ENCODE measurements around the gene DHRS11. TPM values are rescaled to one million over a fixed set of nuclear protein-coding genes. Genes with fewer than 3 reads are reported as not detected.

DHRS11 gene
- total RNA-seq, 2 donors from 2014 or later, result 10.1 to 17.3 TPM

DNA sequence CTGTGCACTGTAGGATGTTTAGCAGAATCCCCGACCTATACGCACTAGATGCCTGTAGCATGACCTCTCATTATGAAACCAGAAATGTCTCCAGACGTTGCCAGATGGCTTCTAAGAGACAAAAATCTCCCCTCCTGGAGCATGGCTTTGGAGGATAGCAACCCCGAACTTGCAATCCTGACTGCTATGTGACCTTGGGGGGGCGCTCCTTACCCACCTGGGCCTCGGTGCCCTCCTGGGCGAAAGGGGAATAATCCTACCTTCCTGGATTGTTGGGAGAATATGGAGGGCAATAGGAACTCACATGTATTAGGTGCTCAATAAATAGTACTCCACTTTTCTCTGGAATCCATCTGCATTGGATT, 17.8 kb downstream of the DHRS11 start:
- no peak for DNase-seq (ENCODE audit: low spot score)
- H3K36me3 ChIP-seq, result no peaks in the 10 kb centered on the region
- no peak for ATAC-seq (ENCODE audit: insufficient number of reproducible peaks, low FRiP score, low read depth)
- H3K9me3 ChIP-seq, result no peaks in the 10 kb centered on the region
- TF ChIP-seq, protein P1, sequence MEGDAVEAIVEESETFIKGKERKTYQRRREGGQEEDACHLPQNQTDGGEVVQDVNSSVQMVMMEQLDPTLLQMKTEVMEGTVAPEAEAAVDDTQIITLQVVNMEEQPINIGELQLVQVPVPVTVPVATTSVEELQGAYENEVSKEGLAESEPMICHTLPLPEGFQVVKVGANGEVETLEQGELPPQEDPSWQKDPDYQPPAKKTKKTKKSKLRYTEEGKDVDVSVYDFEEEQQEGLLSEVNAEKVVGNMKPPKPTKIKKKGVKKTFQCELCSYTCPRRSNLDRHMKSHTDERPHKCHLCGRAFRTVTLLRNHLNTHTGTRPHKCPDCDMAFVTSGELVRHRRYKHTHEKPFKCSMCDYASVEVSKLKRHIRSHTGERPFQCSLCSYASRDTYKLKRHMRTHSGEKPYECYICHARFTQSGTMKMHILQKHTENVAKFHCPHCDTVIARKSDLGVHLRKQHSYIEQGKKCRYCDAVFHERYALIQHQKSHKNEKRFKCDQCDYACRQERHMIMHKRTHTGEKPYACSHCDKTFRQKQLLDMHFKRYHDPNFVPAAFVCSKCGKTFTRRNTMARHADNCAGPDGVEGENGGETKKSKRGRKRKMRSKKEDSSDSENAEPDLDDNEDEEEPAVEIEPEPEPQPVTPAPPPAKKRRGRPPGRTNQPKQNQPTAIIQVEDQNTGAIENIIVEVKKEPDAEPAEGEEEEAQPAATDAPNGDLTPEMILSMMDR (IDR thresholded peaks at IDR 0.05), result no peak
- no peak overlapping the region for H3K4me3 ChIP-seq
- peaks cover 0 to 6% of the 10 kb centered on the region in 2 donors for H3K4me1 ChIP-seq (ENCODE audit: control insufficient read depth in 1 of 2, low read depth in 2 of 2)
- no peaks in the 10 kb centered on the region for H3K27me3 ChIP-seq (replicated peaks; ENCODE audit: insufficient read depth)
- H3K27ac ChIP-seq, result no peak overlapping the region

DNA sequence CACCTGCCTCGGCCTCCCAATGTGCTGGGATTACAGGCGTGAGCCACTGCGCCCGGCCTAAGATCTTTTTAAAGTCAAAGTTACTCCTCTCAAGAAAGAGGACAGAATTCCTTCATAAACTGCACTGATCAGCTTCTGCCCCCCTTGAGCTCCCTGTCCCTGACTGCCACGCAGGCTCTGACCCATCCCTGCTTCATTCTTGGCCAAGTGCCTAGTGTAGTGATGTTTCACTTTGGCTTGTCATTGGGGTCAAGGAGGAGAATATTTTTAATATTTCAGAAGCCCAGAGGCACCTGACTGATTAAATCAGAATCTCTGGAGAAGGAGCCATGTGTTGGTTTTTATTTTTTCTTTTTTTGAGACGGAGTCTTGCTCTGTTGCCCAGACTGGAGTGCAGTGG, 18.8 kb downstream of the DHRS11 start:
- H3K4me1 ChIP-seq (ENCODE audit: control insufficient read depth in 1 of 2, low read depth in 2 of 2), result peaks cover 0 to 6% of the 10 kb centered on the region in 2 donors
- TF ChIP-seq, protein P1 (IDR thresholded peaks at IDR 0.05), result no peak
- no peaks in the 10 kb centered on the region for H3K36me3 ChIP-seq
- DNase-seq (ENCODE audit: low spot score) (no peak), ATAC-seq (ENCODE audit: insufficient number of reproducible peaks, low FRiP score, low read depth) (no peak)
- no peak overlapping the region for H3K4me3 ChIP-seq
- no peaks in the 10 kb centered on the region for H3K27me3 ChIP-seq (replicated peaks; ENCODE audit: insufficient read depth)
- no peak overlapping the region for H3K27ac ChIP-seq
- no peaks in the 10 kb centered on the region for H3K9me3 ChIP-seq

DNA sequence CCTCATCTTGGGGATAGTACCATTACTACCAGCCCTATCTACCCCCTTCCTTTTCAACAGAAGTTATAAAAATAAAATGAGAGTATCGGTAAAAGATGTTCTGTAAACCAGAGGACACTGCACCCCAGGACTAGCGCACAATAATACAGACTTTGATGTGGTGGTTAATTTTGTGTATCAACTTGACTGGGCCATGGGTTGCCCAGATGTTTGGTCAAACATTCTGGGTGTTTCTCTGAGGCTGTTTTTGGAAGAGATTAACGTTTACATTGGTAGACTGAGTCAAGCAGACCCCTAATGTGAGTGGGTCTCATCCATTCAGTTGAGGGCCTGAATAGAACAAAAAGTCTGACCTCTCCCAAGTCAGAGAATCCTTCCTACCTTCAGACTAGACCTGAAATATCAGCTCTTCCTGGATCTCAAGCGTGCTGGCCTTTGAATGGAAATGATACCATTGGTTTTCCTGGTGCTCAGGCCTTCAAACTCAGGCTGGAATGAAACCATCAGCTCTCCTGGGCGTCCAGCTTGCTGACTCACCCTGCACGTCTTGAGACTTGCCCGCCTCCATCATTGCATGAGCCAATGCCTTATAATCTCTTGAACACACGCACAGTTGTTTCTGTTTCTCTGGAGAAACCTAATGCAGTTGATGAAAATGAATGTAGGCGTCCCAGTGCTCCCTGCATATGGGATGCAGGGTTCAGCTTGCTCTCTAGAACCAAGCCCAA, 19.8 kb downstream of the DHRS11 start:
- DNase-seq (ENCODE audit: low spot score) (no peak), ATAC-seq (ENCODE audit: insufficient number of reproducible peaks, low FRiP score, low read depth) (no peak)
- Histone ChIP-seq H3K36me3 (no peaks in the 10 kb centered on the region), H3K27ac (no peak overlapping the region), H3K27me3 (replicated peaks; ENCODE audit: insufficient read depth) (no peaks in the 10 kb centered on the region), H3K4me3 (no peak overlapping the region), H3K4me1 (ENCODE audit: control insufficient read depth in 1 of 2, low read depth in 2 of 2) (peaks cover 0 to 6% of the 10 kb centered on the region in 2 donors), H3K9me3 (no peaks in the 10 kb centered on the region)
- TF ChIP-seq, protein P1 (IDR thresholded peaks at IDR 0.05), result no peak

DNA sequence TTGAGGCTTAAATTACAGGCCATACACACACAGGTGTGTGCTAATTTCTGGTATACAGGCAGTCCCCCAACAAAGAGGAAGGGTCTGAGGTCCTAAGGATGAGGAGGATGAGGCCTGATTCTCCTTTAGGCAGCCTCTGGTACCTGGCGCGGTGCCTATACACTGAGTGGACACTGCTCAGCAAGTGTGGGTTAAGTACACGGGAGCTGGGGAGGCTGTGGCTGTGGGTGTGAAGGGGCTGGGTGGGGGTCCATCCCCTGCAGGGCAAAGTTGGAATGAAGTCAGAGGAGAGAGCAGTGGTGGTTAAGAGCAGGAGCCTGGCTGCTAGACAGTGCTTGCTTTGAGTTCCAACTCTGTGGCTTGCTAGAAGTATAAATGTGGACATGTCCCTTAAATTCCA, 20.6 kb downstream of the DHRS11 start:
- TF ChIP-seq, protein P1 (IDR thresholded peaks at IDR 0.05), result no peak
- no peak overlapping the region for H3K27ac ChIP-seq
- H3K9me3 ChIP-seq, result no peaks in the 10 kb centered on the region
- no peak for DNase-seq (ENCODE audit: low spot score)
- no peak for ATAC-seq (ENCODE audit: insufficient number of reproducible peaks, low FRiP score, low read depth)
- H3K4me1 ChIP-seq (ENCODE audit: control insufficient read depth in 1 of 2, low read depth in 2 of 2), result peaks cover 0 to 6% of the 10 kb centered on the region in 2 donors
- no peaks in the 10 kb centered on the region for H3K27me3 ChIP-seq (replicated peaks; ENCODE audit: insufficient read depth)
- H3K4me3 ChIP-seq, result no peak overlapping the region
- H3K36me3 ChIP-seq, result no peaks in the 10 kb centered on the region

DNA sequence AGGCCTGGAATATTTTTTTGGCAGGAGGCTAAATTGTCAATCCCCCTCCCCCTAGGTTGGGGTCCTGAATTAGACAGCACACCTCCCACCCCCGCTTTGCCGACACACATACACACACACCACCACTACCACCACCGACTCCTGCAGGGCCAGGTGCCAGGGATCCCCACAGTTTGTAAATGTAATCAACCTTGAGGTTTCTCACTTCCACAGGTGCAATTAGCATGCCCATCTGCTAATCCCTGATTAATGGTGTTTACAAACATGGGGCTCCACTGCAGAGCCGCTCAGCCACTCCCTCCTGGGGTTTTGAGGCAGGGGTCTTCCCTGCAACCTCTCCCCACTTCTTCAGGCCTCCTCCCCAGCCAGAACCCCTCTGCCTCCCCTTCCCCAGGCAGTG, 21.5 kb downstream of the DHRS11 start:
- Histone ChIP-seq H3K4me3 (no peak overlapping the region), H3K4me1 (ENCODE audit: control insufficient read depth in 1 of 2, low read depth in 2 of 2) (peaks cover 0 to 6% of the 10 kb centered on the region in 2 donors), H3K36me3 (no peaks in the 10 kb centered on the region), H3K27me3 (replicated peaks; ENCODE audit: insufficient read depth) (no peaks in the 10 kb centered on the region), H3K9me3 (no peaks in the 10 kb centered on the region), H3K27ac (no peak overlapping the region)
- TF ChIP-seq, protein P1 (IDR thresholded peaks at IDR 0.05), result no peak
- ATAC-seq (ENCODE audit: insufficient number of reproducible peaks, low FRiP score, low read depth), result no peak
- no peak for DNase-seq (ENCODE audit: low spot score)

Measured in thoracic aorta (tissue), 2 donors.